ENCODE measurements around the gene WHRN. TPM values are rescaled to one million over a fixed set of nuclear protein-coding genes. Genes with fewer than 3 reads are reported as not detected.

The WHRN gene
- polyA plus RNA-seq, 1 donor from 2014 or later = 2.5 TPM

DNA sequence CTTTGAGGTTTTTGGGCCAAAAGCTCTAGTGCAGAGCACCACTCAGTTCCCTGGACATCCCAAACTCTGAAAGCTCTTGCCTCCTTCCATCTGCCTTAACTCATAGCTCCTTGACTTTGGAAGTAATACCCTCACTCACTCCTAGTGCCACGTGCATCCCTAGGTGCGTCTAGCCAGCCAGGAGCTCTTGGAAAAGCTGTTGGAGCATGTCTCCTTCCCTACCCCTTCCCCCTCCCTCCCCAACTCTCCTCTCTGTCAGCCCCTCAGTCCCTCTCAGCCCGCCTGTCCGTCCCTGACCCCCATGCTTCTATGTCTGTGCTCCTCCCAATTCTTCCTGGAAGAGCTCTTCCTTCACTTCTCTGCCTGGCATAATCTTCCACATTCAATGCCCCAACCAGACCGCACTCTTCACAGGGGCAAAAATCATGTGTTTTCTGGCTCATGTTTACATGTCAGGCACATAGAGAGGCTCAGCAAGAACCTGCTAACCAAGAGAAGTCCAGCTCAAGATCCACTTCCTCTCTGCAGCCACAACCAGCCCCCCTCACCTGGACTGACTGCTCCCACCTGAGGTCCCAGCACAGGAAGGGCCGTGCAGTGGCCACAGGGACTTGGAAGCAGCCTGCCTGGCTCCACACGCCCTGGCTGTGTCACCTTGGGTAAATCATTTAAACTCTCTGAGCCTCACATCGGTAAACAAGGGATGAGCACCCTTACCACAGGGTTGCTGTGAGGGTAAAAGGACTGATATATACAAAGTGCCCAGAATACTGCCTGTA, 58.4 kb downstream of the WHRN start:
- Histone ChIP-seq H3K27ac (ENCODE audit: low read length) (no peak overlapping the region), H3F3A (ENCODE audit: insufficient read depth, low read length, poor library complexity, severe bottlenecking) (no peaks in the 10 kb centered on the region), H4K20me1 (ENCODE audit: insufficient read depth) (no peaks in the 10 kb centered on the region), H3K9ac (ENCODE audit: low read length) (no peak overlapping the region), H3K4me2 (ENCODE audit: low read length) (no peak overlapping the region), H3K27me3 (ENCODE audit: insufficient read depth, low read depth, low read length) (no peaks in the 10 kb centered on the region), H3K9me3 (ENCODE audit: low read length) (no peaks in the 10 kb centered on the region), H3K36me3 (ENCODE audit: insufficient read depth, low read length) (no peaks in the 10 kb centered on the region), H3K79me2 (replicated peaks; ENCODE audit: insufficient read depth, low read length) (no peaks in the 10 kb centered on the region), H2AFZ (ENCODE audit: low read depth, low read length) (no peak overlapping the region), H3K9me2 (ENCODE audit: insufficient read depth, low read length) (no peaks in the 10 kb centered on the region), H3K4me3 (ENCODE audit: low read length) (no peak overlapping the region)
- TF ChIP-seq MXI1 (conservative IDR thresholded peaks at IDR 0.05; ENCODE audit: poor library complexity, severe bottlenecking) (no peak), EP300 (conservative IDR thresholded peaks at IDR 0.05; ENCODE audit: poor library complexity, severe bottlenecking) (no peak), SMC3 (conservative IDR thresholded peaks at IDR 0.05; ENCODE audit: poor library complexity) (no peak), POLR2AphosphoS5 (IDR thresholded peaks at IDR 0.05) (no peak), RAD21 (conservative IDR thresholded peaks at IDR 0.05) (no peak), TAF1 (IDR thresholded peaks at IDR 0.05; ENCODE audit: low read depth) (no peak), EZH2 (IDR thresholded peaks at IDR 0.05; ENCODE audit: borderline replicate concordance, insufficient read depth, low read length, poor library complexity, severe bottlenecking) (no peak)
- TF ChIP-seq, protein P1, sequence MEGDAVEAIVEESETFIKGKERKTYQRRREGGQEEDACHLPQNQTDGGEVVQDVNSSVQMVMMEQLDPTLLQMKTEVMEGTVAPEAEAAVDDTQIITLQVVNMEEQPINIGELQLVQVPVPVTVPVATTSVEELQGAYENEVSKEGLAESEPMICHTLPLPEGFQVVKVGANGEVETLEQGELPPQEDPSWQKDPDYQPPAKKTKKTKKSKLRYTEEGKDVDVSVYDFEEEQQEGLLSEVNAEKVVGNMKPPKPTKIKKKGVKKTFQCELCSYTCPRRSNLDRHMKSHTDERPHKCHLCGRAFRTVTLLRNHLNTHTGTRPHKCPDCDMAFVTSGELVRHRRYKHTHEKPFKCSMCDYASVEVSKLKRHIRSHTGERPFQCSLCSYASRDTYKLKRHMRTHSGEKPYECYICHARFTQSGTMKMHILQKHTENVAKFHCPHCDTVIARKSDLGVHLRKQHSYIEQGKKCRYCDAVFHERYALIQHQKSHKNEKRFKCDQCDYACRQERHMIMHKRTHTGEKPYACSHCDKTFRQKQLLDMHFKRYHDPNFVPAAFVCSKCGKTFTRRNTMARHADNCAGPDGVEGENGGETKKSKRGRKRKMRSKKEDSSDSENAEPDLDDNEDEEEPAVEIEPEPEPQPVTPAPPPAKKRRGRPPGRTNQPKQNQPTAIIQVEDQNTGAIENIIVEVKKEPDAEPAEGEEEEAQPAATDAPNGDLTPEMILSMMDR (IDR thresholded peaks at IDR 0.05; ENCODE audit: poor library complexity, severe bottlenecking) = no peak
- TF ChIP-seq, protein P2, sequence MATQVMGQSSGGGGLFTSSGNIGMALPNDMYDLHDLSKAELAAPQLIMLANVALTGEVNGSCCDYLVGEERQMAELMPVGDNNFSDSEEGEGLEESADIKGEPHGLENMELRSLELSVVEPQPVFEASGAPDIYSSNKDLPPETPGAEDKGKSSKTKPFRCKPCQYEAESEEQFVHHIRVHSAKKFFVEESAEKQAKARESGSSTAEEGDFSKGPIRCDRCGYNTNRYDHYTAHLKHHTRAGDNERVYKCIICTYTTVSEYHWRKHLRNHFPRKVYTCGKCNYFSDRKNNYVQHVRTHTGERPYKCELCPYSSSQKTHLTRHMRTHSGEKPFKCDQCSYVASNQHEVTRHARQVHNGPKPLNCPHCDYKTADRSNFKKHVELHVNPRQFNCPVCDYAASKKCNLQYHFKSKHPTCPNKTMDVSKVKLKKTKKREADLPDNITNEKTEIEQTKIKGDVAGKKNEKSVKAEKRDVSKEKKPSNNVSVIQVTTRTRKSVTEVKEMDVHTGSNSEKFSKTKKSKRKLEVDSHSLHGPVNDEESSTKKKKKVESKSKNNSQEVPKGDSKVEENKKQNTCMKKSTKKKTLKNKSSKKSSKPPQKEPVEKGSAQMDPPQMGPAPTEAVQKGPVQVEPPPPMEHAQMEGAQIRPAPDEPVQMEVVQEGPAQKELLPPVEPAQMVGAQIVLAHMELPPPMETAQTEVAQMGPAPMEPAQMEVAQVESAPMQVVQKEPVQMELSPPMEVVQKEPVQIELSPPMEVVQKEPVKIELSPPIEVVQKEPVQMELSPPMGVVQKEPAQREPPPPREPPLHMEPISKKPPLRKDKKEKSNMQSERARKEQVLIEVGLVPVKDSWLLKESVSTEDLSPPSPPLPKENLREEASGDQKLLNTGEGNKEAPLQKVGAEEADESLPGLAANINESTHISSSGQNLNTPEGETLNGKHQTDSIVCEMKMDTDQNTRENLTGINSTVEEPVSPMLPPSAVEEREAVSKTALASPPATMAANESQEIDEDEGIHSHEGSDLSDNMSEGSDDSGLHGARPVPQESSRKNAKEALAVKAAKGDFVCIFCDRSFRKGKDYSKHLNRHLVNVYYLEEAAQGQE (IDR thresholded peaks at IDR 0.05; ENCODE audit: borderline replicate concordance) = no peak

DNA sequence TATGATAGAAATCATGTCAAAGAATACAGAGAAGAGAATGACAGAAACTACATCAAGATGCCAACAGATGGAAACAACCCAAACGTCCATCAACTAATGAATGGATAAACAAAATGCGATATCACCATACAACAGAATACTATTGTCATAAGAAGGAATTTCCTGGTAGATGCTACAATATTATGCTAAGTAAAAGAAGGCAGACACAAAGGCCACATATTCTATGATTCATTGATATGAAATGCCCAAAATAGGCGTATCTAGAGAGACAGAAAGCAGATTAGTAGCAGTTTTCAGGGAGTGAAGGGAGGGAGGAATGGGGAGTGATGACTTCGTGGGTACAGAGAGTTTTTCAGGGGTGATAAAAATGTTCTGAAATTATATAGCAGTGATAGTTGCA, 59.2 kb downstream of the WHRN start:
- H3K27me3 ChIP-seq (ENCODE audit: insufficient read depth, low read depth, low read length) = no peaks in the 10 kb centered on the region
- no peak for TF ChIP-seq EP300 (conservative IDR thresholded peaks at IDR 0.05; ENCODE audit: poor library complexity, severe bottlenecking)
- H3K36me3 ChIP-seq (ENCODE audit: insufficient read depth, low read length) = no peaks in the 10 kb centered on the region
- no peaks in the 10 kb centered on the region for H3K79me2 ChIP-seq (replicated peaks; ENCODE audit: insufficient read depth, low read length)
- H2AFZ ChIP-seq (ENCODE audit: low read depth, low read length) = no peak overlapping the region
- H3F3A ChIP-seq (ENCODE audit: insufficient read depth, low read length, poor library complexity, severe bottlenecking) = no peaks in the 10 kb centered on the region
- H3K9ac ChIP-seq (ENCODE audit: low read length) = no peak overlapping the region
- H3K9me3 ChIP-seq (ENCODE audit: low read length) = no peaks in the 10 kb centered on the region
- H3K9me2 ChIP-seq (ENCODE audit: insufficient read depth, low read length) = no peaks in the 10 kb centered on the region
- H3K4me2 ChIP-seq (ENCODE audit: low read length) = no peak overlapping the region
- H3K4me3 ChIP-seq (ENCODE audit: low read length) = no peak overlapping the region
- no peaks in the 10 kb centered on the region for H4K20me1 ChIP-seq (ENCODE audit: insufficient read depth)
- H3K27ac ChIP-seq (ENCODE audit: low read length) = no peak overlapping the region

Measured in neural cell (in vitro differentiated cells).